K562 (cell line): ENCODE data around the gene CFAP97D2.

Experiments
- CBX3 ChIP-seq, 2 experiments: IDR thresholded peaks; 1 replicate in 1 of 2; 2 replicates in 1 of 2; pipeline ENCODE4 v1.6.1; 2012; ENCODE audit warnings: inconsistent platforms in 2 of 2, low read length in 2 of 2, borderline replicate concordance in 1 of 2, control low read depth in 1 of 2
- EZH2 ChIP-seq: IDR thresholded peaks from 2 replicates; pipeline ENCODE4 v1.6.1; 2012; ENCODE audit warnings: low read depth, mild to moderate bottlenecking, inconsistent platforms, low read length, borderline replicate concordance
- FOXA1 ChIP-seq: fragments of 450-650 bp; IDR thresholded peaks from 2 replicates; pipeline ENCODE4 v1.6.1; 2016; ENCODE audit warnings: mild to moderate bottlenecking, borderline replicate concordance
- GABPA ChIP-seq: fragments of 200-800 bp; sonication (Bioruptor generic); conservative IDR thresholded peaks from 2 replicates; pipeline ENCODE4 v1.6.1; 2016; ENCODE audit warnings: low read depth, missing genetic modification characterization, missing compliant biosample characterization
- KLF1 ChIP-seq: fragments of 450-650 bp; IDR thresholded peaks from 2 replicates; pipeline ENCODE4 v1.6.1; 2016; ENCODE audit warnings: missing genetic modification characterization, missing compliant biosample characterization
- PATZ1 ChIP-seq: fragments of 250-450 bp; sonication (Bioruptor Pico); IDR thresholded peaks from 2 replicates; pipeline ENCODE4 v1.5.0; 2020; ENCODE audit warnings: mild to moderate bottlenecking, borderline replicate concordance
- PHF21A ChIP-seq: fragments of 450-650 bp; IDR thresholded peaks from 2 replicates; pipeline ENCODE4 v1.6.1; 2017; ENCODE audit warnings: low read depth, borderline replicate concordance
- POLR2A ChIP-seq: fragments of 450-650 bp; conservative IDR thresholded peaks from 2 replicates; pipeline ENCODE4 v1.6.1; 2016
- SMAD3 ChIP-seq: fragments of 450-650 bp; formaldehyde crosslinking; conservative IDR thresholded peaks from 2 replicates; pipeline ENCODE4 v1.4.0; 2020; ENCODE audit warnings: mild to moderate bottlenecking
- SRSF7 ChIP-seq: fragments of 200-400 bp; formaldehyde crosslinking; optimal IDR thresholded peaks from 2 replicates; pipeline ENCODE3; 2017; ENCODE audit warnings: mild to moderate bottlenecking, low read depth, low read length
- ZNF274 ChIP-seq: IDR thresholded peaks from 2 replicates; pipeline ENCODE4 v1.6.1; 2011; ENCODE audit warnings: low read depth, mild to moderate bottlenecking, low read length, moderate library complexity, borderline replicate concordance
- ZNF79 ChIP-seq: fragments of 250-450 bp; sonication (Bioruptor Pico); IDR thresholded peaks from 2 replicates; pipeline ENCODE4 v1.4.0; 2020; ENCODE audit warnings: low read depth, mild to moderate bottlenecking, moderate library complexity
- ZSCAN29 ChIP-seq: fragments of 450-650 bp; IDR thresholded peaks from 2 replicates; pipeline ENCODE4 v1.6.1; 2017
- TF ChIP-seq, protein P1 (sequence below), 3 experiments: IDR thresholded peaks in 2 of 3; conservative IDR thresholded peaks in 1 of 3; 2 replicates each; pipeline ENCODE4 v1.5.1; 2011 to 2012; ENCODE audit warnings: low read length in 3 of 3, mild to moderate bottlenecking in 3 of 3, control low read depth in 2 of 3, improper control_type of control experiment in 1 of 3, inconsistent platforms in 1 of 3, low read depth in 1 of 3, mixed read lengths in 1 of 3, moderate library complexity in 1 of 3; ENCODE audit not compliant: insufficient read depth in 2 of 3

DNA sequence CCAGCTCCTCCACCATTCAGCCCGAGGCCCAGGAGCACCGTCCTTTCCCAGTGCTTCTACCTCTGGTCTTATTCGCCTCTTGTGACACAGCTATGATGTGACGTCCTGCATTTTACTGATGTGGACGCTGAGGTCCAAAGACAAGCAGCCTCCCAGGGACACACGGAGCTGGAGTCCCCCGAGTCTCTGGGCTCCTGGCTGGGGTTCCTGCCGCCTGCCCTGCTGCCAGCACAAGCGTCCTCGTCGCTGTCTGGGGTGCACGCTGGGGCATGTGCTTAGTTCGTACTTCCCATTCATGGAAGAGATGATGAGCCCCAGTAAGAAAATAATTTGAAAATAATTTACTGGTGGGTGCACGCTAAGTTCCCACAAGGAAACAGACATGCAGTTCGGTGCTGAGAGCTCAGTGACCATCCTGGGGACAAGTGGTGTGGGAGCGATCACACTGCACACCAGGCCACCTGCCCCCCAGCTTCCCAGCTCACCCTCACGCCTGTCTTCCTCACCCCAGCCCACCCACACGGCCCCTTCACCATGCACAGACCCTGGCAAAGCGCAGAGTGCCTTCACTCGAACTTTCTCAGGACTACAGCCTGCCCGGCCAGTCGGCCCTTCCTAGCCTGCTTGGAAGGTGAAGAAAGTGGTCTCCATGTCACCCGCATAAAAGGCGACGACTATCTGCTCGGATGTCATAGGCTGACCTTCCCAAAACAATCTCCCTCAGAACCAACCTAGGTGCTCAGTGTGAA is 14.2 kb upstream of the CFAP97D2 start:
- TF ChIP-seq SRSF7 = no peak
- no peak for TF ChIP-seq POLR2A
- TF ChIP-seq PHF21A = no peak
- TF ChIP-seq PATZ1 = no peak
- no peak for TF ChIP-seq EZH2
- TF ChIP-seq SMAD3 (CRISPR knock-in tag) = no peak
- no peak for TF ChIP-seq ZSCAN29
- no peak for TF ChIP-seq ZNF274
- no peak for TF ChIP-seq ZNF79 (CRISPR knock-in tag)
- TF ChIP-seq GABPA (tag) = no peak
- no peak for TF ChIP-seq FOXA1
- TF ChIP-seq, protein P1, sequence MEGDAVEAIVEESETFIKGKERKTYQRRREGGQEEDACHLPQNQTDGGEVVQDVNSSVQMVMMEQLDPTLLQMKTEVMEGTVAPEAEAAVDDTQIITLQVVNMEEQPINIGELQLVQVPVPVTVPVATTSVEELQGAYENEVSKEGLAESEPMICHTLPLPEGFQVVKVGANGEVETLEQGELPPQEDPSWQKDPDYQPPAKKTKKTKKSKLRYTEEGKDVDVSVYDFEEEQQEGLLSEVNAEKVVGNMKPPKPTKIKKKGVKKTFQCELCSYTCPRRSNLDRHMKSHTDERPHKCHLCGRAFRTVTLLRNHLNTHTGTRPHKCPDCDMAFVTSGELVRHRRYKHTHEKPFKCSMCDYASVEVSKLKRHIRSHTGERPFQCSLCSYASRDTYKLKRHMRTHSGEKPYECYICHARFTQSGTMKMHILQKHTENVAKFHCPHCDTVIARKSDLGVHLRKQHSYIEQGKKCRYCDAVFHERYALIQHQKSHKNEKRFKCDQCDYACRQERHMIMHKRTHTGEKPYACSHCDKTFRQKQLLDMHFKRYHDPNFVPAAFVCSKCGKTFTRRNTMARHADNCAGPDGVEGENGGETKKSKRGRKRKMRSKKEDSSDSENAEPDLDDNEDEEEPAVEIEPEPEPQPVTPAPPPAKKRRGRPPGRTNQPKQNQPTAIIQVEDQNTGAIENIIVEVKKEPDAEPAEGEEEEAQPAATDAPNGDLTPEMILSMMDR (IDR thresholded peaks at IDR 0.05 in 2 of 3, conservative IDR thresholded peaks at IDR 0.05 in 1 of 3; ENCODE audit: insufficient read depth in 2 of 3, low read depth in 1 of 3, low read length in 3 of 3) = no peak
- TF ChIP-seq KLF1 = no peak
- no peak for TF ChIP-seq CBX3 (IDR thresholded peaks at IDR 0.05; ENCODE audit: borderline replicate concordance in 1 of 2, low read length in 2 of 2)
